ENCODE results near the gene NR1D1.

Gene NR1D1

DNA sequence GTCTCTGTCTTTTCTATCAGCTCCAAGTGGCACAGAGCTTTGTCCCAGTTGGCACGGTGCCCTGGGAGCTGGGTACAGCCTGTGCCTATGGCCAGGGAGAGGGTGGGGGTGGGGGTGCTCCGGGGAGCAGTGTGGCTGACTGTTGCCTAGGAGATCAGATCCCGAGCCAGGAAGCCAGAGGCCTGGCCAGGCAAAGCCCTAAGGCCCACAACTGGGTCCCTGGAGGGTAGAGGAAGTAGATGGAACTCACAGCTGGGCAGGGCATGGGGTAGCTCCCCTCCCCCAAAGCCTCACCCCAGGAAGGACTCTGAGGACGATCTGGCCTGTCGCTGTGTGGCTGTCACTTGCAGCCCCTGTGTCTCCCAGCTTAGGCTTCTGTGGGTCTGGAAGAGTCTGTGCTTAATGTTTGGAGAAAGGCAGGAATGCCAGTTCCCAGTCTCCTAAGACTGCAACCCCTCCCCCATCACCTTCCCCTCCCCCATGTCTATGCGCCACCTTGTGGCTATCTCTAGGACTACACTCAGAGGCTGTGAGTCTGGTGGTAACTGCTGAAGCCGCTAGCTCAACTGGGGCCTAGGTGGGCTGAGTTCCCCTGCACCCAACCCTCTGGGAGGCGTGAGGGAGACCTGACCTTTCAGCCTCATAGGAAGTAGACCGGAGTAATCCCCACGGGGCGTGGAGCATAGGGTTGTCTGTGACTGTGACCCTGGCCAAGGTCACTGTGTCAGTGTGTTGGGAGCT lies 25.0 kb downstream of the NR1D1 start:
- DNase-seq (ENCODE audit: low read depth), result peak; percentile 47

DNA sequence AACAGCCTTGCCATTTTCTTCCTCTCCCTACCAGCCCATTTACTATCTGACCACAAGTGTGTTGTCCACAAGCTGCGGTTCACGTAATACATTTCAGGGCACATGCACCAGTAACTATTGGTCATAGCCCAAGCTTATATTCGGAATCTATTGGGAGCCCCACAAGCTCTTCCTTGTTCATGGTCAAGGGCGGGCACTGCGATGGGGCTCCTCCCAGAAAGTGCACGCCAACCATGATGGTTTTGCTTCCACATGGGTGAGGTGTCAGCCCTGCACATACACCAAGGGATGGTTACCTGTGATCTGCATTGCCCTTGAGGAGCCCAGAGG lies 25.6 kb downstream of the NR1D1 start:
- no peak for DNase-seq (ENCODE audit: low read depth)

DNA sequence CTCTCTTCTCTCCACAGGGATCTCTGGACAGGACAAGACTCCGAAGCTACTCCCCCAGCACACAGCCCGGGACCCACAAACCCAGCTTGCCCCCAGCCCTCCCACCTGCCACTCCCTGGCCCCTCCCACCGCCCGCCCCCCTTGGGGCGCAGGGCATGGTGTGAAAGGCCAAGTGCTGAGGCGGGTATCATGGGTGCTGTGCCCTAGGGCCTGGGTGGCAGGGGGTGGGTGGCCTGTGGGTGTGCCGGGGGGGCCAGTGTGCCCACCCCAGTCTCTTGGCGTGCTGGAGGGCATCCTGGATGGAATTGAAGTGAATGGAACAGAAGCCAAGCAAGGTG lies 26.2 kb downstream of the NR1D1 start:
- DNase-seq (ENCODE audit: low read depth), result no peak

DNA sequence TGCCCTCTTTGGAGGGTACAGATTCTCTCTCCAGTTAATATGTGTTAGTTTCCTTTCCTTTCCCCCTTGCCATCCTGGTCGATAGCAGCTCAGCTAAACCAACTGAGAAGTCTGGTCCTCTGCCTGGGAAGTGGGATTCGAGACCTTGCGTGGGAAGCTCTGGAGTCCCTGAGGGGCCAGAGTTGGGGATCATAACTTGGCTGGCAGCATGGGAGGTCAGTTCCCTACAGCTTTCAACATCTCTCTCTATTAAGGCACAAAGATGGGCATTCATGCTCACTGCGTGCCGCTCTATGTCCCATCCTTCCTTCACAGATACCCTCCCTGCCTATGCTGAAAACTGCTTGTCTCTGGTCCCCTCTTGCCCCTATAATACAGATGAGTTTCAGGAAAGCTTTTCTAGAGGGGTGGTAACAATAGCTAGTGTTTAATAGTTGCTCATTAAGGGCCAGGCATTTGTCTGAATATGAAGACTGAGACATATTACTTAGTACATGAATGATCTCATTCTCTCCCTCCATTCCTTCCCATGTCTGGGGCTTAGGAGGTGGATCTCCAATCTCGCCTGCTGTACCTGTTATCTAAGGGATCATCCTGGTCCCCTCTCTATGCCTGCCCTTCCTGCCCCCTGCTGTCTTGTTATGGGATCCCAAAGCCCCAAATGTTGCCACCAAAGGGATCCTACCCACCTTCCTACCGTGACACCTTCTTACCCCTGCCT lies 26.8 kb downstream of the NR1D1 start:
- DNase-seq (ENCODE audit: low read depth), result no peak

DNA sequence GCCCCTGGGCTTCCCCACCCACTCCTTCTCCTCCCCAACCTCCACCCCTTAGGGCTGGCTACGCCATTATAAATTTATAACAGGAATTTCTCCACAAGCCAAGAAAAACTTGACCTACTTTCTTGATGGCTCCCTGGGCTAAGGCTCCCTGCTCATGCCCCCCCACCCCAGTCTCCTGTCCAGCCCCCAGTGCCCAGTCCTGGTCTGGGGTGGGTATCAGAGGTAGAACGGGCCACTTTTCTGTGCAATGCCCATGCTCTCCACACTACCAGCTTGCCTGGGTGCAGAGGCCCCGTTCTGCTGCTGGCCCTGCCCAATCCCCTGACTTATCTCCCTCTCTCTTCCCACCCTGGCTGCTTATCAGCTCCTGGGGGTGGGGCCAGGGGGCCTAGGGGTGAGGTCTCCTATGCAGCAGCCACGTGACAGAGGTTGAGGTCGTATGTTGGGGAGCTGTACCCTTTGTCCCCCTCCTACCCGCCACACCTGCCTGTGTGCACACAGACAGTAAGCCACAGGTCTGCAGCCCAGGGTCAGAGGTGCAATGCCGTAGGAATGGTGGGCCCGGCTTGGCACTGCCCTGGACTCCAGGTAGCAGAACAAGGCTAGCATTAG lies 27.5 kb downstream of the NR1D1 start:
- no peak for DNase-seq (ENCODE audit: low read depth)

DNA sequence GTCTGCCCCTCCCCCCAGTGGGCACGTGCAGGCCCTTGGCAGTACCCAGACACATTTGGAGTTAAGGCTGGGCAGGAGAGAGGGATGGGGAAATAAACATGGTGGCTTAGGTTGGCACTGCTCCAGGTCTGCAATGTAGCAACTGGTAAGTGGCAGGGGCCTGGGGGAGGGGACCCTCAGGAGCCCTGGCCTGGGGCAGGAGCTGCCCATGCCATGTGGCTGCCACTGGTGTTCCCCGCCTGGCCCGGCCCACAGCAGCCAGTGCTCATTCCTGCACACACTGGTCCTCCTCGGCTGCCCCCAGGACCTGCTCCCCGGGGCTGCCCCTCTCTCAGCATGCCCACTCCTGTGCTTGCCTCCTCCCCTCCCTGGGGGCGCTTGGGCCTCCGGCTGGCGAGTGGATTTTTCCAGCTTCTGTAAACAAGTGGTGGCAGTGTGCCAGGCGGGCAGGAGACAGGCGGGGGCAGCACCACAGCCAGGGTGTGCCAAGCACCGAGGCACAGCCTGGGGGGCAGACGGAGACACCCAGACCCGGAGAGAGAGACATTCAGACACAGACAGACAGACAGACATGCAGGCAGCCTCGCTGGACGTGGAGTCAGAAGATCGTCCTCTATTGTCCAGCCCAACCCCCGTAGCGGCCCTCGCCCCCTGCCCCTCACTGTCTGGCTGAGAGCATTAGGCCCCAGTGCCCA lies 28.2 kb downstream of the NR1D1 start:
- no peak for DNase-seq (ENCODE audit: low read depth)

DNA sequence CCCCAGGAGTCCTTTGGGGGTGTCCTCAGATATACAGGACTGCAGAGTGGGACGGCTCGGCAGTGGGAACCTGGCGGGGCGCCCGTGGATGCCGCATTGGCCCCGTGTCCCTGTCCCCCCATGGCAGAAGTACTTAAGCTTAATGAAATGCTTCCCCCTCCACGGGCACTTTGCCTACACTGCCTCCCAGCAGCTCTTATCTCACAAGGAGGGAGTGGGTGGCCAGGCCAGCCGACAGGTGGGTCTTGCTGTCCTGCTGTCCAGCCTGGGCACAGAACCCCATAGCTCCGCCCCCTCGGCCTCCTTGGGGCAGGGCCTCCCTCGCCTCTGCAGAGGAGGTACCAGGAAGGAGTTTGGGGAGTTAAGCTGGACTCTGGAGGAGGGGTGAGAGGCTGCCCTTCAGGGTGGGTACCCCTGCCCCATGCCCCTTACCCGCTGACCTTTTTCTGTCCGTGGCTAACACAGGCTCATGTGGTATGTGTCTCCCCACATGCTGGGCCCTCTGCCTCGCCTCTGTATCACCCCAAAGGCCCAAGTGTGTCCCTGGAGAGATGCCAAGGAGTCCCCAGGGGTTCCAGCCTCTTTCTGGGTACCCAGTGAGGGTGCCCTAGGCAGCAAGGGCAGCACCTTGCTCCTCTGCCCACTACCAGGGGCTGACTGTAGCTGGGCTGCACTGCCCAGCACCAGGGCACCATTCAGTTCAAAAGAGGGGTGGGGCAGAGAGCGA lies 28.9 kb downstream of the NR1D1 start:
- no peak for DNase-seq (ENCODE audit: low read depth)

DNA sequence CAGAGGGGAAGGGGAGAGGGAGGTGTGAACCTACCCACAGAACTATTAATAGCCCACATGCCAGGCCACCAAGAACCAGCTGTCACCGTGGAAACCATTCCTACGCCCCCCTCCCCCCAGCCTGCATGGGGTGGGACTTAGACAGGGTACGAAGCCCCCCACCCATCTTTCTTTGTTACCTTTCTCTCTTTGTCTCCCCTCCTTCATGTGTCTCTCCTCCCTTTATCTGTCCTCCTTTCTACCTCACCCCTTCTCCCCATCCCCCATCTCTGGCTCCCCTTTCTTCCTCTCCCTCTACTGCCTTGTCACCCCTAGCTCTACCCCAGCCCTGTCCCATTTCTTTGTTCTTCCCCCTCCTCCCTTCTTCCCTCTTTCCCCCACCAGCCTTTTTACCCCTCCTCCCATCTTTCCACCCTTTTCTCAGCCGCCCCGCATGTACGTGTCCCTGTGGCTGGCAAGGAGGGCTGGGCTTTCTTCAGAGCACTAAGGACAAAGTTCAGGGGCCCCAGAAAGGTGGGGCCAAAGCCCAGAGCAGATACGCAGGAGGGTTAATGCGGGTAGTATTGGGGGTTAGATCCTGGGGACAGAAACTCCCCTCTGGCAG lies 29.6 kb downstream of the NR1D1 start:
- no peak for DNase-seq (ENCODE audit: low read depth)

DNA sequence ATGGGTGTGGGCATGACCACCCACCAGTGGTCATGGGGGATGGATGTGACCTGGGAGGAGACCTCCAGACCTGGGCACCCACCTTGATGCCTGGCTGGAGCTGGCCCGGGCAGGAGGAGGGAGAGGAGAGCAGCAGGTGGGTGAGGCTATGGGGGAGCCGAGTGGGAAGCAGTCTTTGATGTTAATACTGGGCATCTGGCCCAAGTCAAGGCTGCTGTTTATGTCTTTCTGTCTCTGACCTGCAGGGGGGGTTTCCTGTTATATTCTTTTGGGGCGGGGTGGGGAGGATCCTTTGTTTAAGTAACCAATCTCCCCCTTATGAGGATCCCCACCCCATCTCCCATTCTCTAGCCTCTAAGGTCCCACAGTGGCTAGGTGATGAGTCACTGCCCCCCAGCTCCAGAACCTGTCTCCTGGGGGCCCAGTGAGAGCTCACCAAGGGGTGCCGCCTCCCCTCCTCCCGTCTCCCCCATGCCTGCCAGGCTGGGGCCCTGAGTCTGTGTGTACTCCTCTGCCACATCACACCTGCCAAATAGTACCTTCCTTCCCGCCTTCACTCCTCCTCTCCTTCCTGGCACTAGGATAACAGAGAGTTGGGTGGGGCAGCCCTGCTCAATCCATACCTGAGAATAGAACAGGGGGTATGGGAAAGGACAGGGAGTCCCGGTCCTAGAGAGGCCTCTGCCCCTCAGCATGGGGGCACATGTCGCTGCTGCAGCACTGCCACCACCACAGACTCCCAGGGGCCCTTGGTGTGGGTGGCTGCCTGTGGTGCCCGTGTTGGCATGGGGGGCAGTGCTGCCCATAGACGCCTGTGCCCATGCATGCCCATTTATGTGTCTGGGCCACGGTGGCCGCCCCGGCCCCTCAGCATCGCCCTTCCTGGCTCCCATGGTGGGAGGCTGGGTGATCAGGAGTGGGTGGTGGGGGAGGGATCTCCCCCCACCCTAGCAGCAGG lies 30.4 kb downstream of the NR1D1 start:
- peak; percentile 15 for DNase-seq (ENCODE audit: low read depth)

DNA sequence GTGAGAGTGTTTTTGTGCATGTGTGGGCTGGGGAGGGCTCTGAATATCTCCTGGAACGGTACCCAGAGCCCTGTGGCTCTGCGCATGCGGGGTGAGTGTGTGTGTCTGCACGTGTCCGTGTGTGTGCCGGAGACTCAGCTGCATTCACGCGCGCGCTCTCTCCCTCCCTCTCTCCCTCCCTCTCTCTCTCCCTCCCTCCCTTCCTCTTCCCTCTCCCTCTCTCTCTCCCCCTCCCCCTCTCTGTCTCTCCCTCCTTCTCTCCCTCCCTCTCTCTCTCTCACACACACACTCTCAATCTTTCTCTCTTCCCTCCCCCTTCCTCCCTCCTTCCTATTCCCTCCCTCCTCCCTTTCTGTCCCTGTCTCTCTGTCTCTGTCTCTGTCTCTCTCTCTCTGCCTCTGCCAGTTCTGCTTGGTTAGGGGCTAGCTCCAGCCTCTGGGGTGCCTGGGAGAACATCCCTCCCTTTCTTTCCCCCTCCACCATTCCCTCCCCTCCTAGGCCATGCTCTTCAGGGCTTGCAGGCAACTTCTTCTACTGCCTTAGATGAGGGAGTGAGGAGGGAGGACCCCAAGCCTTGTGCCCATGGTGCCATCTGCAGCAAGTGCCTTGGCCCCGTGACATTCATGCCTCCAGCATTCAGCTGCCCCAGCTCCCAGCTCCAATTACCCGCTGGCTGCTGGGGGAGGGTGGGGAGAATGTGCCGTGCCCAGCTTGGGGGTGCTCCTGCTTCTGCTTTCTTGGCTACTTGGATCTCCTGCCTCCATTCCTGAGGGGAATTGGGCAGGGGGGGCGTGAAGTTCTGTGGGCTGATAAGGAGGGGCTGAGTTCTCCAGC lies 31.3 kb downstream of the NR1D1 start:
- DNase-seq (ENCODE audit: low read depth), result peak; percentile 63

DNA sequence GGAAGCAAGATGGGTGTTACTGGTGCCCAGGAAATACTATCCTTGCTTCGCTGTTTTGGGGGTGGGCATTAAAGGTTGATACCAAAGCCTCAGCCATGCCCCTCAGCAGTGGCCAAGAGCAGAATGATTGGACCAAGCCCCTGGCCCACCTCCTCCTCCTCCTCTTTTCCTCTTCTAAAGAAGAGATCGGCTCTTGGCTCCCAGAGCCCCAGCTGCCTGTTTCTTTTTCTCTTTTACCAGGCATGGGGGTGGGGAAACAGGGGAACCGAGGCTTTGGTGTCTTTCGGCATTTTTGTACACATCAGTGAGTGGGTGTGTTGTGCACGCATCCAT lies 31.8 kb downstream of the NR1D1 start:
- DNase-seq (ENCODE audit: low read depth), result no peak

DNA sequence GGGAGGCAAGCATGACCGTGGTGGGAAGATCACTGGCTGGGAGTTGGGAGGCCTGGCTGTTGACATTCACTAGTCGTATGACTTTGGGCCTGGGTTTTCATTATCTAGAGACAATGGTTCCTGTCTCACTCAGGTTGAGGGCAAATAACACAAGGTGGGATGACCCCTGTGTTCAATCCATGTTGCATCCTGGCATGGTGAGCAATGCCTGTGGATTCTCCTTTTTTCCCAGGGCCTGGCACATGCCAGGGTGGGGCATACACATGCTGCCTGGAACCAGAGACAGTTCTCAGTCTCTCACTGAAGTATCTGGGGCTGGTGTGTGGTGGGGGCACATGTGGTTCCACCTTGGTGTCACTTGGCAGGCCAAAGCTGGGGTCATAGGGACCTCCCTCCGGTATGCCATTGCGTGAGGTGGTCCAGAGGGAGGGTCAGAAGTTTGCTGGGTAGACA lies 32.2 kb downstream of the NR1D1 start:
- DNase-seq (ENCODE audit: low read depth), result no peak

DNA sequence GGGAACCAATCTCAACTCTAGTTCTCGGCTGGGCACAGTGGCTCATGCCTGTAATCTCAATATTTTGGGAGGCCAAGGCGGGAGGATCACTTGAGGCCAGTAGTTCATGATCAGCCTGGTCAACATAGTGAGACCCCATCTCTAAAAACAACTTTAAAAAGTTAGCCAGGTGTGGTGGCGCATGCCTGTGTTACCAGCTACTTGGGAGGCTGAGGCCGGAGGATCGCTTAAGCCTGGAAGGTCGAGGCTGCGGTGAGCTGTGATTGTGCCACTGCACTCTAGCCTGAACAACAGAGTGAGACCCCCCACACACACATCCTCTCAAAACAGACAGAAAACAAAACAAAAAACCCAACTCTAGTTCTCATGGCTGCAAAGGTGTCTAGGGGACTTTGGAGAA lies 32.7 kb downstream of the NR1D1 start:
- no peak for DNase-seq (ENCODE audit: low read depth)

DNA sequence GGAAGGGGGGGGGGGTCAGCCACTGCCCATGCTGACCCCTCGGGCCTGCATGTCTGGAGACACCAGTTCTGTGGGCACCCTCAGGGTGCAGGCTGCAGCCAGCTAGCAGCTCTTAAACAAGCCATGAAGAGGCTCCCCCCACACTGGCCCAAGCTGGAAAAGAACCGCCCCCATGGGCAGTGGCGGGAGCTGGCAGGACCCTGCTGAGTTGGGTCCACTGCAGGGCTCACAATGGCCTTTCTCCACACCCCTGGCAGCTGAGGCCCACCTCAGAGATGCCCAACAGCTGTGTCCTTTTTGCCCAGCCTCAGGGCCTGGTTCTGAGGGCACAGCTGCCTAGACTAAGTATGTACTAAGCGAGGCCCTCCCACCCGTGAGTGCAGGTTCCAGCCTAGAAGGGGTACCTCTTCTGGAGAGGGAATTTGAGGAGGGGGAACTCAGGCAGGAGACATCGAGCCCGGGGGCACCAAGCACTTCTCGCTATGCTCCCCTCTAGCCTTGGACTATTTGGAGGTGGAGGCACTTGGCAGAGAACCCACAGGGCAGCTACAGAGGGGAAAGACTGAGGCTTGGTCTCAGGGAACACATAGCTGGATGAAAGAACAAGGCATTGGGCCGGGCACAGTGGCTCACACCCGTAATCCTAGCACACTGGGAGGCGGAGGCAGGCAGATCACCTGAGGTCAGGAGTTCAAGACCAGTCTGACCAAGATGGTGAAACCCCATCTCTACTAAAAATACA lies 34.4 kb downstream of the NR1D1 start:
- DNase-seq (ENCODE audit: low read depth), result no peak

DNA sequence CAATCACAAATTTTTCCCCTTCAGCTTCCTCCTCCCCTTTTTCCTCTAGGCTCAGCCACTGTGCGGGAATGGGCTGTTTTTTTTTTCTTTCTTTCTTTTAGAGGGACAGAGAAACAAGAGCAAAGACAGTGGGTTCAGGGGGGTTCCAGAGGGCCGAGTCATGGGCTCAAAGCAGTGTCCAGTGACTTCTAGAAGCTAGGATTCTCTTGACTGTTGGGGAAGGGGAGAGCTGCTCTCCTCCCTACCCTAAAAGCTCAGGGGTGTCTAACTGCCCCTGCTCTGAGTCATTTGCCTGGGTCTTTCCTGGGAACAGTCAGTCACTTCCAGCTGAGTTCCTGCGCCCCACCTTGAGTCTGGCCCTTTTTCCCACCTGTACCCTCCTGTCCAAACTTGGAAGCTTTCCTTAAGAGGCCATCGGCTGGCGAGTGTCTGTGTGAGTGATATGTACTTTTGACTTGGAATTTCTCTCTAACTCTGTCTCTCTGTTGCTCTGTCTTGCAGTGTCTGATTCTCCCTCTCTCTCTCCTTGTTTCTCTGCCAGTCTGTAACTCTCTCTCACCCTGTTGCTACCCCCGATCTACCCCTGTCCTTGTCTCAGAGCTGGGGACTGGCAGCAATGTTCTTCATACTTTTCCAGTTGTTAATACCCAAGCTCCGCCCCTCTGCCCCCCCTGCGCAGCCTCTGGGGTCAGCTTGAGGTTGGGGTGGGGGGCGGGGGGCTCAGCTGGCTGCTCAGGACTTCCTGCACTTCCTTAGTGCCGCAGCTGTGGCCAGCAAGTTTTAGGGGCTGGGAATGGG lies 35.2 kb downstream of the NR1D1 start:
- no peak for DNase-seq (ENCODE audit: low read depth)

DNA sequence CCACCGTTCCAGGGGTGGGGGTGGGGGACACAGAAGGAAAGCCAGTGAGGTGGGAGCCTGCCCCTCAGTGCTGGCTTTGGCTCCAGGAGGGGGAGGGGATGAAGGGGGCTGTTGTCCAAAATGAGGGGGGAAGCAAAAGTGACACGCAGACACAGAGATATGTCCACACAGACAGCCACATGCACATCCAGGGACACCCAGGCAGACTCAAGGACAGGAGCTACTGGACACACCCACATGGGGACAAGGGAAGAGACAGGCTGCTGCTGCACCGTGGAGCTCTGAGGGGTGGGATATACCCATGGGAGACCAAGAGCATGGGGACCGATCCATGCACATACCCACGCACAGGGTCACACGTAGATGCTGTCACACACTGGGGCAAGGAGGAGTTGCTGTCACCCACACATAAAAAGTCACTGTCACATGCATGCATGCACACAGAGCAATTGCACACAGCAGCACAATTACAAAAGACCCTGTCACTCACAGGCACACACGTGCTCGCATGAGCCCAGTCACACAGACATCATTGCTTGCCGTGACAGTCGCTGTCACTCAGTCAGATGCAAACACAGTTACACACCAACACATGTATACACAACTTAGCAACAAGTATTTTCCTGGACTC lies 36.4 kb downstream of the NR1D1 start:
- DNase-seq (ENCODE audit: low read depth), result no peak

DNA sequence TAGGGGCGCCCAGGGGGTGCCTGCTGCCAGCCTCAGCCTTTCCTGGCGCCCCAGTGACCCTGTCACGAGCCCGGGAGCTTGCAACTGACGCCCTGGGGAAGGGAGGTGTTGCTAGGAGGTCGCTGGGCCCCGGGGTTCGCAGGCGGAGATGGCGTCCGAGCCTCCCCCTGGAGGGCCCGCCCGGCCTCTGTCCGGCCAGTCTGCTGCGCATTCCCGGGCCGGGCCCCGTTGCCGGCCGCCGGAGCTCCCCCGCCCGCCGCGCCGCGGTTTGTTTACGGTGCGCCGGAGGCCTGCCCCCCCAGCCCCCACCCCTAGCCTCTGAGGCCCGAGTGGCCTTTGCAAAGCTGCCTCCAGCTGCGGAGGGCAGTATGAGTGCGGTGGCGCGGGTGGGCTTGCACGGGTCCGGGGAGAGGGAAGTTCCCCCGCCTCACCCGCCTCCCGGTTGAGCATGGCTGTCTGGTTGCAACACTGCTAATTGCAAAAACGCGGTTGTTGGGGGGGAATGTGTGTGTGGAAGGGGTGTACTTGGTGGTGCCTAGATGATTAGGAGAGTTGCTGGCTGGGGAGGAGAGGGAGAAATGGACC lies 37.1 kb downstream of the NR1D1 start:
- no peak for DNase-seq (ENCODE audit: low read depth)

Measured in activated T-helper 1 cell treated with Interleukin-2 at 50 U/mL for 16 hours (primary cell).